GM12891 (cell line): ENCODE data around the gene CR2. TPM values are rescaled to one million over a fixed set of nuclear protein-coding genes. Genes with fewer than 3 reads are reported as not detected.

Experiments used
- DNase-seq: peaks from one replicate; pipeline ENCODE4 v3.0.0; 2011; ENCODE audit warnings: low spot score; ENCODE audit not compliant: insufficient read length
- FAIRE-seq: peaks from 2 replicates; lab custom pipeline; 2011; peaks lifted over from hg19 to GRCh38; lab: Jason Lieb, UNC
- PAX5 ChIP-seq: IDR thresholded peaks from 2 replicates; pipeline ENCODE4 v1.6.1; 2011; ENCODE audit warnings: low read length, moderate library complexity, mild to moderate bottlenecking; ENCODE audit not compliant: insufficient read depth, severe bottlenecking
- POLR2A ChIP-seq: IDR thresholded peaks from 2 replicates; pipeline ENCODE4 v1.6.1; 2011; ENCODE audit warnings: low read depth, low read length, control low read depth
- POLR2AphosphoS5 ChIP-seq: IDR thresholded peaks from 2 replicates; pipeline ENCODE4 v1.6.1; 2011; ENCODE audit warnings: low read depth, low read length, control low read depth
- POU2F2 ChIP-seq: IDR thresholded peaks from 2 replicates; pipeline ENCODE4 v1.6.1; 2011; ENCODE audit warnings: low read depth, mild to moderate bottlenecking, control low read depth, low read length, moderate library complexity
- SPI1 ChIP-seq: IDR thresholded peaks from 2 replicates; pipeline ENCODE4 v1.6.1; 2011; ENCODE audit warnings: low read depth, low read length, control low read depth
- TAF1 ChIP-seq: IDR thresholded peaks from 2 replicates; pipeline ENCODE4 v1.6.1; 2011; ENCODE audit warnings: low read depth, low read length, control low read depth
- polyA plus RNA-seq: library from polyadenylated mRNA; unstranded; fragments of >200 nt; gene quantifications from one replicate; pipeline ENCODE4 v1.2.1, GENCODE V29; 2012; ENCODE audit warnings: low read depth, missing spikeins, inconsistent platforms; ENCODE audit not compliant: missing spikeins

CR2 gene
- 45.8 TPM for polyA plus RNA-seq

DNA sequence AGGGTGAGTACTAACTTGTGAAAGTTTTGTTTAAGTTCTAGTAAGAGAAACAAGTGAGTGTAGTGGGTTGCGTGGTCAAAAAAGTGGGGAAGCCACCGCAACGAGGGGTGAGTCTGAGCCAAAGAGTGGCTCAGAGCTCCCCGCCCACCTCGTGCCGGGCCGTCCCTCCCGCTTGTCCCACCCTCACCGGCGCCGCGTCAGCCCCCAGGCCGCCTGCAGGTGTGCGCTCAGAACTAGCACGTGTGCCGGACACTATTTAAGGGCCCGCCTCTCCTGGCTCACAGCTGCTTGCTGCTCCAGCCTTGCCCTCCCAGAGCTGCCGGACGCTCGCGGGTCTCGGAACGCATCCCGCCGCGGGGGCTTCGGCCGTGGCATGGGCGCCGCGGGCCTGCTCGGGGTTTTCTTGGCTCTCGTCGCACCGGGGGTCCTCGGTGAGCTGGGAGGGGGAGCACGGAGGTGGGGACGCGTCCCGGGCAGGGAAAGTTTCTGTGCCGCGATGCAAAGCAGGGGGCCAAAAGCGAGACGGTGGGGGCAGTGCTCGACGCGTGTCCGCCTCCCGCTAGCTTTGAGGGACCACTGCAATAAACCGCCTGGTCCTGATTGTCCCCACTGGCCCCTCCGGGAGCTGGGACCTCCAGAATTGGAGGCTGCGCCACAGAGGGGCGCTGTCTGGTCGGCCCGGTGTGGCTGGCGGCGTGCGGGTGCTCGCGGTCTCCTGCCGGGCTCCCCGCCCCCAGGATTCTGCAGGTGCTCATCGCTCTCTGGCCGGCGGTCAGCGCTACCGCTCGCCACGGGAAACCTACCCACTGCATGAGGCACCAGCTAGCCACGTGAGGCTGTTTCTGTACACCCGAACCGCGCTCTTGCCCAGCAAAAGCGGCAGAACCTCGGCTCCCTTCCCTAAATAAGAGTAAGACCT is at the start of gene CR2:
CR2 (plus strand) TSS at position 283 of the 919 bp plus-strand sequence; CDS start at position 374, 91 bp downstream.
- DNase-seq, result peak; percentile 47
- FAIRE-seq, result peak; percentile 99
- peak; percentile 76 for TF ChIP-seq TAF1
- TF ChIP-seq PAX5, result peak; percentile 11
- peak; percentile 83 for TF ChIP-seq POLR2AphosphoS5
- TF ChIP-seq POLR2A, result peak; percentile 88
- TF ChIP-seq POU2F2, result peak; percentile 68; the same call in 1 of the 2 replicates
- TF ChIP-seq SPI1, result no peak

DNA sequence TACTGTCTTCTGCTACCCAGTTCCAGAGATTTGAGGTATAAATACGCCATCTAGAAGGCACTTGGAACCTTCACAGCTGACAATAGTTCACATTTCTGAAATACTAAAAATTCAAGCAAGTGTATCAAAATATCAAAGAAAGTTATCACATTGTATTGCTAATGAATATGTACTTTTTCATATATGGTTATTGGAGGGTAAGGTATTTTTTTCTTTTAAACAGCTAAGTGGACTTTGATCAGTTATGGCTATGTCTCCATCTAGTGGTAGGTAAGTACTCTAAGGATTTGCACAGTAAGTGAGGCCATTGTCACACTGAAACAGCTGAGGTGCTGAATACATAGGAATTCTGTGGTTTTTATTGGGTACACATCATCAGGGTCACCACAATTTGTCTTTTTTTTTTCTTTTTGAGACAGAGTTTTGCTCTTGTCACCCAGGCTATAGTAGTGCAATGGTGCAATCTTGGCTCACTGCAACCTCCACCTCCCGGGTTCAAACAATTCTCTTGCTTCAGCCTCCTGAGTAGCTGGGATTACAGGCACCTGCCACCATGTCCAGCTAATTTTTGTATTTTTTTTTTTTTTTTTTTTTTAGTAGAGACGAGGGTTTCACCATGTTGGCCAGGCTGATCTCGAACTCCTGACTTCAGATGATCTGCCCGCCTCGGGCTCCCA is 49.1 kb upstream of the CR2 start:
- no peak for TF ChIP-seq TAF1
- no peak for TF ChIP-seq POLR2AphosphoS5
- TF ChIP-seq POLR2A, result no peak
- no peak for TF ChIP-seq PAX5
- no peak for TF ChIP-seq POU2F2
- TF ChIP-seq SPI1, result no peak
- FAIRE-seq (peak; percentile 86), DNase-seq (peak; percentile 39)

DNA sequence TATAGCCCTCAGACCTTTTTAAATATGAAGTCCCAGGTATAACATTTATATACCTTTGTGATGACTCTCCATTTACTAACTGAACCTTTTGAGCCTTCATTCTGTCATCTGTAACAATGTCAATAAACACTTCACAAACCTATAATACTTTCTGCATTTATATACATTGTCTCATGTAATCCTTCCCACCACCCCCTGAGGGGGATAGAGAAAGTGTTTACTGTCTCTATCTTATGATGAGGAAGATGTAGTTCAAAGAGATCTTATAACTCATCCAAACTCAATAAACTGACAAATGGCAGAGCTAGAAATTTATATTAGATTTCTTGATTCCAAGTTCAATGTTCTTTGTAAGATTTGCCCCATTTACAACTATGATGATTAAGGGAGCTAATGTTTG is 48.3 kb upstream of the CR2 start:
- no peak for TF ChIP-seq POU2F2
- TF ChIP-seq POLR2AphosphoS5, result no peak
- no peak for TF ChIP-seq POLR2A
- no peak for TF ChIP-seq TAF1
- TF ChIP-seq SPI1, result no peak
- no peak for TF ChIP-seq PAX5
- FAIRE-seq, result no peak
- no peak for DNase-seq

DNA sequence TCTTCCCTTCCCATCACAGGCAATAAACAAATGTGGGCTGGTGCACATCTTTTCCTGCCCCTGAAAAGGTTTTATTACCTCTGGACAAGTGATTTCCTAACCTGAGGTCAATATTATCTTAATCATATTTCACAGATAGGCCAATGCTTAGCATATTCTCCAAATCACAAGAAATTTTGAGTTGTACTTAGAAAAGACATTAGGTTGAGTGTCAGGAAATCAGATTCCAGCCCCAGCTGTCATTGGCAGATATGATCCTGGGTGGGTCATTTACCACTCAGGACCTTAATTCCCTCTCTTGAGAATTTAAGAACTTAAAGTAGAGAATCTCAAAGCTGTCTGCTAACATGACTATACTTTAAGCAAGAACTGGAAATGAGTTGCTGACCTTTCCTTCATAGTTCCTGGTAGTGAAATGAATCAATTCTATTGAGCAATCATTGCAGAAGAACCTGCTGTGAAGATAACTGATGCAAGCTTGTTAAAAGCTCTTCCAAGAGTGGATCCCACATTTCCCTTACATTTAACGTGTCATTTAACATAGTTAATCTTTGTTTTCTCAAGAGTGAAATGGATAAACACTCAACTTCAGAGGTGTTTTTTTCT is 46.4 kb upstream of the CR2 start:
- no peak for TF ChIP-seq SPI1
- TF ChIP-seq PAX5, result no peak
- no peak for TF ChIP-seq POLR2A
- TF ChIP-seq POU2F2, result no peak
- TF ChIP-seq POLR2AphosphoS5, result no peak
- no peak for TF ChIP-seq TAF1
- no peak for DNase-seq

DNA sequence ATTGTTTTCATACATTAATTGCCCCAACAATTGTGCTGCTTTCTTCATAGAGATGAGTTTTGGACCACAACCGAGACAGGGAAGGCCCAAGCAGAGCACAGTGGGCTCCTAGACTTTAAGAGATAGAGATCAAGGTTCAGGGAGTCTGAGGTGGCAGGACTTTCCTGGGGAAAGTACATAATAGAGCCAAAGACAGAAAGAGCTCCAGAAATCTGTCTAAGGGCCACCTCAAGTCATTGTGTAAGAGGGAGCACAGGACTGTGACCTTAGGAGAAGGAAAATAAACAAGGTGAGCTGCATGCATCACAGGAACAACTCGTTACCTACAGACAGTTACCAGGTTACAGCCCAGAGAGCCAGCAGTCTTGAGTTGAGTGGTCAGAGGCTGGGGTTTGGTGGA is 41.3 kb upstream of the CR2 start:
- DNase-seq (no peak), FAIRE-seq (peak; percentile 63)
- TF ChIP-seq PAX5 (no peak), POU2F2 (peak; percentile 48; the same call in 1 of the 2 replicates), POLR2A (peak; percentile 48; the same call in 1 of the 2 replicates), SPI1 (no peak), POLR2AphosphoS5 (0 out of 2 replicates have a peak, but pooled peaks have one; percentile 51), TAF1 (no peak)

More for the DNA sequence above, 46.4 kb upstream of the CR2 start:
- FAIRE-seq, result peak; percentile 48

DNA sequence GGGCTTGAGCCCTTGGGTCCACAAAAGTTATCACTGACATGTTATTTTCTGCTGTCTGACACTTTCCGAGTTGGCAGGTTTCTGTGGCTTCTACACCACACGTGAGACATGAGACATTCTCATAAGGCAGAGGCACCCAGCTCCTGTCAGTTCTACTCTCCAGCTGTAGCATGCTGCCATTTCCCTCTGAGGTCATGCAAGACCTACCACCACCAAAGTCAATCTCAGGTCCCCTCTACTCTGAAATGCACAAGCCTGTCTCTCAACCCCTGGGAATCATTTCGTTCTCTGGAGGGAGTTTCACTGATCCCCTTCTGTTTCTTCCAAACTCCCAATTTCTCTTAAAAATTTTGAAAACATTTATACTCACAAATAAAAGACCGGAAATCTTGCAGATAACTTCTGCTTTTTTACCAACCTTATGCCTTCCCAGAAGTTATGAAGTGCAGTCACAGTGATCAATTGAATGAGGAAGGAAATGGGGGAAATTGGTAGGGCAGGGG is 39.5 kb upstream of the CR2 start:
- TF ChIP-seq TAF1, result 0 out of 2 replicates have a peak, but pooled peaks have one; percentile 27
- TF ChIP-seq SPI1, result no peak; the same call in 1 of the 2 replicates
- TF ChIP-seq PAX5, result no peak
- TF ChIP-seq POU2F2, result peak; percentile 47; the same call in 1 of the 2 replicates
- peak; percentile 40; the same call in 1 of the 2 replicates for TF ChIP-seq POLR2A
- TF ChIP-seq POLR2AphosphoS5, result peak; percentile 53; the same call in 1 of the 2 replicates
- FAIRE-seq, result peak; percentile 99
- DNase-seq, result peak; percentile 56

DNA sequence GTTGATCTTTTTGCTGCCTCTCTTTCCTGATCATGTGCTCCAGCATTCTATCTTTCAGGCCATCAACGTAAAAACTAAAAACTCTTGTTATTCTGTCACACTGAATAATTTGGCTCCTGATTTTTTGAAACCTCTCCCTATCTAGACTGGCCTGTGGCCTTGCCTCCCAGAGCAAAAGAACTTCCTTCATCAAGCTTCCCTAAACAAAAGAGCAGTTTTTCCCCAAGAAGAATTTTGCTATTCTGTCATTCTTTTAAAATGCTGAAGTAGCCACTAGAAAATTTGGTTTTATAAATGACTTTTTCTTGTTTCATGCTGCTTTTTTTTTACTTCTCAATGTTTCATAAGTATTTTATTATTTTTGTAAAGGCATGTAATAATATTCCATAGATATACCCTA is 37.1 kb upstream of the CR2 start:
- no peak for FAIRE-seq
- DNase-seq, result no peak
- TF ChIP-seq POLR2AphosphoS5, result no peak
- TF ChIP-seq TAF1, result no peak
- no peak for TF ChIP-seq SPI1

DNA sequence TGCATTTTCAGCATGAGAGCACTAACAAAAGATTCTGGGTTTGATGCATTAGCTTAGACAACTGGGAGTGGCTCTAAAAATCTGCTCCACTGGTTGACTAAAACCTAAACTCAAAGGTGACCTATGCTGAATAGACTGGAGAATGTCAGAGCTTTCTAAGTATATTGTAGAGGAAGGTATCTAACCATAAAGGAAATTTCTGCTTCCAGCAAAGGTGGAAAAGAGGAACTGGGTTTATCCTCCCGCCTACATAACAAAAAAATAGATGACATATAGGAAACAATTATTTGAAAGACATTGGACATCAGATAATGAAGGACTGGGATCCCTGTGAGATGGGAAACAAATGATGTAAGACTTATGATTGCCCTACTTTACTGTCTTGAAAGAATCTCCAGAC is 35.8 kb upstream of the CR2 start:
- DNase-seq (no peak), FAIRE-seq (no peak)
- no peak for TF ChIP-seq POU2F2
- TF ChIP-seq POLR2A, result no peak
- TF ChIP-seq POLR2AphosphoS5, result no peak
- peak; percentile 88 for TF ChIP-seq SPI1
- TF ChIP-seq PAX5, result no peak
- no peak for TF ChIP-seq TAF1

DNA sequence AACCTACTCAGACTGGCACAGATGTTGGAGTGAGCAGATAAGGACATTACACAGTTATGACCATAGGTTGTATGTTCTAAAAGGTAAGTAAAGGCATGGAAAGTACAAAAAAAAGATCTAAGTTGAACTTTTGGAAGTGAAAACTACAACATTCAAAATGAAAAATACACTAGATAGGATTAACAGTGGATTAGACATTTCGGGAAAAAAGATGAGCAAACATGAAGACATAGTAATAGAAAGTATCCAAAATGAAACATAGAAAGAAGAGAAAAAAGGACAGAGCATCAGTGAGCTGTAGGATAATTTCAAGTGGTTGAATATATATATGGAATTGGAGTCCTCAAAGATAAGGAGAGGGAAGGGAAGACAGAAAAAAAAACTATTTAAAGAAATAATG is 34.0 kb upstream of the CR2 start:
- TF ChIP-seq TAF1 (no peak), SPI1 (no peak), POU2F2 (no peak), POLR2A (no peak), POLR2AphosphoS5 (no peak), PAX5 (no peak)
- no peak for DNase-seq
- FAIRE-seq, result no peak
